Endodermal cell (in vitro differentiated cells): ENCODE results near the gene UGT1A3. TPM values are rescaled to one million over a fixed set of nuclear protein-coding genes. Genes with fewer than 3 reads are reported as not detected.

ENCODE experiments used
- DNase-seq: peaks from one replicate; pipeline ENCODE4 v3.0.0-alpha.2; 2017
- H3K27ac ChIP-seq: 2 replicates; pipeline ENCODE4 v1.5.1; 2013; ENCODE audit warnings: mild to moderate bottlenecking, low read depth, low read length, moderate library complexity
- H3K27me3 ChIP-seq: 2 replicates; pipeline ENCODE4 v1.6.1; 2013; ENCODE audit warnings: mild to moderate bottlenecking, low read length, moderate library complexity; ENCODE audit not compliant: insufficient read depth, control insufficient read depth, poor library complexity, severe bottlenecking
- H3K36me3 ChIP-seq: 2 replicates; pipeline ENCODE4 v1.7.0; 2013; ENCODE audit warnings: mild to moderate bottlenecking, low read length, moderate library complexity; ENCODE audit not compliant: control insufficient read depth, insufficient read depth
- H3K4me1 ChIP-seq: one replicate; pipeline ENCODE4 v1.7.0; 2013; ENCODE audit warnings: low read length; ENCODE audit not compliant: control insufficient read depth, insufficient read depth
- H3K4me3 ChIP-seq: 2 replicates; pipeline ENCODE4 v1.5.1; 2013; ENCODE audit warnings: mild to moderate bottlenecking, low read length, moderate library complexity
- H3K9ac ChIP-seq: 2 replicates; pipeline ENCODE4 v1.6.1; 2013; ENCODE audit warnings: mild to moderate bottlenecking, low read length, moderate library complexity; ENCODE audit not compliant: poor library complexity, severe bottlenecking; ENCODE audit errors: extremely low read depth
- H3K9me3 ChIP-seq: 2 replicates; pipeline ENCODE4 v1.6.1; 2013; ENCODE audit warnings: mild to moderate bottlenecking, low read length, moderate library complexity; ENCODE audit not compliant: control insufficient read depth
- H3K27ac Mint-ChIP-seq: 2 replicates; pipeline ENCODE4 v1.8.0; 2020; ENCODE audit warnings: mixed read lengths
- H3K27me3 Mint-ChIP-seq: 2 replicates; pipeline ENCODE4 v1.8.0; 2021; ENCODE audit warnings: mild to moderate bottlenecking, mixed read lengths; ENCODE audit not compliant: insufficient read depth
- H3K36me3 Mint-ChIP-seq: 2 replicates; pipeline ENCODE4 v1.8.0; 2020; ENCODE audit warnings: low read depth, mixed read lengths
- H3K4me1 Mint-ChIP-seq: 2 replicates; pipeline ENCODE4 v1.8.0; 2020; ENCODE audit warnings: mixed read lengths
- H3K4me3 Mint-ChIP-seq: 2 replicates; pipeline ENCODE4 v1.8.0; 2020; ENCODE audit warnings: mild to moderate bottlenecking, moderate library complexity, mixed read lengths
- H3K9me3 Mint-ChIP-seq: 2 replicates; pipeline ENCODE4 v1.8.0; 2020; ENCODE audit warnings: mild to moderate bottlenecking, mixed read lengths
- CTCF ChIP-seq: fragments of 200-600 bp; sonication (generic); conservative IDR thresholded peaks from 2 replicates; pipeline ENCODE4 v1.5.0; 2021; ENCODE audit warnings: antibody characterized with exemption, mild to moderate bottlenecking
- WGBS, 2 experiments: methylation state at CpG; one replicate each; pipeline versions ENCODE4 v1.1.5 to v1.1.7; 2013; ENCODE audit warnings: missing lambda C conversion rate in 2 of 2, mixed read lengths in 1 of 2; ENCODE audit not compliant: insufficient coverage in 1 of 2, insufficient read length in 1 of 2; 5-methylcytosine and 5-hydroxymethylcytosine counted together
- total RNA-seq, 2 donors: library from RNA; stranded (reverse); fragmentation: NEBNext Ultra II Directional in 1 of 2; extraction: Animal tissue kit (Norgen Biotek cat#: 25700) in 1 of 2; gene quantifications; 2 replicates in 1 of 2; 3 replicates in 1 of 2; pipeline ENCODE4 v1.2.1, GENCODE V29; 2021

The UGT1A3 gene
- total RNA-seq, 2 donors from 2014 or later, result not detected

GRCh38 chr2:233764264-233764663 lies 35.4 kb downstream of the UGT1A3 start:
- no peaks in the 10 kb centered on the region for H3K4me1 Mint-ChIP-seq
- no peak overlapping the region for H3K4me3 Mint-ChIP-seq
- Histone ChIP-seq H3K27ac (no peak overlapping the region), H3K9me3 (no peaks in the 10 kb centered on the region), H3K4me1 (no peaks in the 10 kb centered on the region), H3K4me3 (no peak overlapping the region), H3K36me3 (no peaks in the 10 kb centered on the region), H3K9ac (no peak overlapping the region), H3K27me3 (peaks cover 14% of the 10 kb centered on the region)
- 89 to 95% methylated on average over 5 to 7 of the region's 7 CpGs for WGBS, 2 experiments
- H3K27me3 Mint-ChIP-seq, result peaks cover 5% of the 10 kb centered on the region
- TF ChIP-seq CTCF, result no peak
- no peaks in the 10 kb centered on the region for H3K36me3 Mint-ChIP-seq
- no peaks in the 10 kb centered on the region for H3K9me3 Mint-ChIP-seq
- no peak for DNase-seq
- H3K27ac Mint-ChIP-seq, result no peak overlapping the region

GRCh38 chr2:233764761-233765160 lies 35.9 kb downstream of the UGT1A3 start:
- Histone ChIP-seq H3K9me3 (no peaks in the 10 kb centered on the region), H3K27me3 (peaks cover 14% of the 10 kb centered on the region), H3K27ac (no peak overlapping the region), H3K4me1 (no peaks in the 10 kb centered on the region), H3K4me3 (no peak overlapping the region), H3K36me3 (no peaks in the 10 kb centered on the region), H3K9ac (no peak overlapping the region)
- Mint-ChIP-seq H3K4me1 (no peaks in the 10 kb centered on the region), H3K4me3 (no peak overlapping the region), H3K9me3 (no peaks in the 10 kb centered on the region), H3K36me3 (no peaks in the 10 kb centered on the region), H3K27ac (no peak overlapping the region), H3K27me3 (peaks cover 5% of the 10 kb centered on the region)
- no peak for DNase-seq
- WGBS, 2 experiments, result 67 to 84% methylated on average over 1 to 3 of the region's 3 CpGs
- no peak for TF ChIP-seq CTCF

GRCh38 chr2:233766416-233766815 lies 37.6 kb downstream of the UGT1A3 start:
- no peak for DNase-seq
- no peak overlapping the region for H3K4me3 Mint-ChIP-seq
- H3K36me3 ChIP-seq, result no peaks in the 10 kb centered on the region
- H3K9ac ChIP-seq, result no peak overlapping the region
- peaks cover 14% of the 10 kb centered on the region for H3K27me3 ChIP-seq
- WGBS, 2 experiments, result 86 to 100% methylated on average over 1 to 4 of the region's 4 CpGs
- no peaks in the 10 kb centered on the region for H3K4me1 ChIP-seq
- no peak overlapping the region for H3K27ac ChIP-seq
- no peaks in the 10 kb centered on the region for H3K9me3 ChIP-seq
- no peaks in the 10 kb centered on the region for H3K36me3 Mint-ChIP-seq
- peaks cover 3% of the 10 kb centered on the region for H3K27me3 Mint-ChIP-seq
- no peaks in the 10 kb centered on the region for H3K4me1 Mint-ChIP-seq
- no peak overlapping the region for H3K27ac Mint-ChIP-seq
- H3K4me3 ChIP-seq, result no peak overlapping the region
- TF ChIP-seq CTCF, result no peak
- H3K9me3 Mint-ChIP-seq, result peaks cover 5% of the 10 kb centered on the region
